Measurements from ENCODE around the gene PSD4.

DNA sequence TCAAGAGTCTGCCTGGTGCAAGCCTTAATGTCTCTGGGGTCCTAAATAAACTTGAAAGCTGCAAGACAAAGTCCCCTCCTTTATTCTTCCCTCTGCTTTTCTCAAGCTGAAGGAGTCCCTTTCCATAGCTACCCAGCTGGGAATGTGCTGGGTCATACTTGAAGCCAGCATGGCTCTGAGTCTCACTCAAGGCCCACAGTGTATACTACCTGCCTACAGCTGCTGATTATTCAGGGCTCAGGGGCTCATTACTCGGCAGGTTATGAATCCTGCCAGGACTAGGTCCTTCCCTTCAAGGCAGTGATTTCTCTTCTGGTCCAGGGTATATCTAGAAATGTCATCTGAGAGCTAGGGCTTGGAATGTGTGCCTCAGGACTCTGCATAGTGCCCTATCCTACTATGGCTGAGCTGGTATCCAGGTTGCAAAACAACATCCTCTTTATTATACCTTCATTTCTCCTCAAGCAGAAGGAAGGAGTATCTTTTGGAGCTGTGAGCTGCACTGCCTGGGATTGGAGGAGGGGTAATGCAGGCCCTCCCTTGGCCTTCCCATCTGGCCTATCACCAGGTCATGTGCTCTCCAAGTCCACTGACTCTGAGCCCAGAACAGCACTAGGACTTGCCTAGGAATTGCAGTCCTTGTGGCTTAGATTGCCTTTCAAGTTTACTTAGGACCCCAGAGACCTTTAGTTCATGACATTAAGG is 24.1 kb upstream of the PSD4 start:
- TF ChIP-seq, protein P1, sequence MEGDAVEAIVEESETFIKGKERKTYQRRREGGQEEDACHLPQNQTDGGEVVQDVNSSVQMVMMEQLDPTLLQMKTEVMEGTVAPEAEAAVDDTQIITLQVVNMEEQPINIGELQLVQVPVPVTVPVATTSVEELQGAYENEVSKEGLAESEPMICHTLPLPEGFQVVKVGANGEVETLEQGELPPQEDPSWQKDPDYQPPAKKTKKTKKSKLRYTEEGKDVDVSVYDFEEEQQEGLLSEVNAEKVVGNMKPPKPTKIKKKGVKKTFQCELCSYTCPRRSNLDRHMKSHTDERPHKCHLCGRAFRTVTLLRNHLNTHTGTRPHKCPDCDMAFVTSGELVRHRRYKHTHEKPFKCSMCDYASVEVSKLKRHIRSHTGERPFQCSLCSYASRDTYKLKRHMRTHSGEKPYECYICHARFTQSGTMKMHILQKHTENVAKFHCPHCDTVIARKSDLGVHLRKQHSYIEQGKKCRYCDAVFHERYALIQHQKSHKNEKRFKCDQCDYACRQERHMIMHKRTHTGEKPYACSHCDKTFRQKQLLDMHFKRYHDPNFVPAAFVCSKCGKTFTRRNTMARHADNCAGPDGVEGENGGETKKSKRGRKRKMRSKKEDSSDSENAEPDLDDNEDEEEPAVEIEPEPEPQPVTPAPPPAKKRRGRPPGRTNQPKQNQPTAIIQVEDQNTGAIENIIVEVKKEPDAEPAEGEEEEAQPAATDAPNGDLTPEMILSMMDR (conservative IDR thresholded peaks at IDR 0.05; ENCODE audit: low read depth, low read length), result no peak
- TF ChIP-seq EZH2 (IDR thresholded peaks at IDR 0.05; ENCODE audit: low read length, unreplicated experiment), result no peak

Measured in PC-3 (cell line).